Upper lobe of left lung (tissue), 4 donors: ENCODE results near the gene CLTA.

ENCODE experiments used
- POLR2A ChIP-seq, 4 donors: fragments of 450-650 bp; IDR thresholded peaks; one replicate each; pipeline ENCODE4 v1.5.1; 2016 to 2017; ENCODE audit warnings: antibody characterized with exemption in 4 of 4, mild to moderate bottlenecking in 2 of 4
- POLR2AphosphoS5 ChIP-seq, 2 donors: sonication (generic); formaldehyde crosslinking; IDR thresholded peaks; one replicate each; pipeline ENCODE4 v1.5.1; 2017; ENCODE audit warnings: antibody characterized with exemption in 2 of 2
- TF ChIP-seq, protein P1 (sequence below), 6 experiments: fragments of 450-650 bp in 4 of 6; fragments of 200-600 bp in 2 of 6; sonication (generic) in 2 of 6; IDR thresholded peaks; one replicate each; pipeline ENCODE4 v1.5.1; 2016 to 2019; ENCODE audit warnings: antibody characterized with exemption in 6 of 6

DNA sequence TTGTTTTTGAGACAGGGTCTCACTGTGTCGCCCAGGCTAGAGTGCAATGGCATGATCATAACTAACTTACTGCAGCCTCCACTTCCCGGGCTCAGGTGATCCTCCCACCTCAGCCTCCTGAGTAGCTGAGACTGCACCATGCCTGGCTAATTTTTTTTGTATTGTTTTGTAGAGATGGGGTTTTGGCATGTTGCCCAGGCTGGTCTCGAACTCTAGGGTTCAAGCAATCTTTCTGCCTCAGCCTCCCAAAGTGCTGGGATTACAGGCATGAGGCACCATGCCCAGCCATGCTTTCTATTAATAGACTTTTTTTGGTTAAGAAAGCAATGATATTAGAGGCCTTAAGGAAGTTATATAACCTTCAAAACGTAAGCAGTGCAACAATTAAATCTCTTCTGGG, 23.3 kb downstream of the CLTA start:
- TF ChIP-seq, protein P1, sequence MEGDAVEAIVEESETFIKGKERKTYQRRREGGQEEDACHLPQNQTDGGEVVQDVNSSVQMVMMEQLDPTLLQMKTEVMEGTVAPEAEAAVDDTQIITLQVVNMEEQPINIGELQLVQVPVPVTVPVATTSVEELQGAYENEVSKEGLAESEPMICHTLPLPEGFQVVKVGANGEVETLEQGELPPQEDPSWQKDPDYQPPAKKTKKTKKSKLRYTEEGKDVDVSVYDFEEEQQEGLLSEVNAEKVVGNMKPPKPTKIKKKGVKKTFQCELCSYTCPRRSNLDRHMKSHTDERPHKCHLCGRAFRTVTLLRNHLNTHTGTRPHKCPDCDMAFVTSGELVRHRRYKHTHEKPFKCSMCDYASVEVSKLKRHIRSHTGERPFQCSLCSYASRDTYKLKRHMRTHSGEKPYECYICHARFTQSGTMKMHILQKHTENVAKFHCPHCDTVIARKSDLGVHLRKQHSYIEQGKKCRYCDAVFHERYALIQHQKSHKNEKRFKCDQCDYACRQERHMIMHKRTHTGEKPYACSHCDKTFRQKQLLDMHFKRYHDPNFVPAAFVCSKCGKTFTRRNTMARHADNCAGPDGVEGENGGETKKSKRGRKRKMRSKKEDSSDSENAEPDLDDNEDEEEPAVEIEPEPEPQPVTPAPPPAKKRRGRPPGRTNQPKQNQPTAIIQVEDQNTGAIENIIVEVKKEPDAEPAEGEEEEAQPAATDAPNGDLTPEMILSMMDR (IDR thresholded peaks at IDR 0.05) = no peak
- TF ChIP-seq POLR2AphosphoS5 (IDR thresholded peaks at IDR 0.05) (no peak), POLR2A (IDR thresholded peaks at IDR 0.05) (no peak)
